ENCODE measurements around the gene ZNF48. TPM values are rescaled to one million over a fixed set of nuclear protein-coding genes. Genes with fewer than 3 reads are reported as not detected.

Gene ZNF48
- total and polyA plus RNA-seq, 12 donors, result 2.2 to 8.0 (median 5.4) TPM

DNA sequence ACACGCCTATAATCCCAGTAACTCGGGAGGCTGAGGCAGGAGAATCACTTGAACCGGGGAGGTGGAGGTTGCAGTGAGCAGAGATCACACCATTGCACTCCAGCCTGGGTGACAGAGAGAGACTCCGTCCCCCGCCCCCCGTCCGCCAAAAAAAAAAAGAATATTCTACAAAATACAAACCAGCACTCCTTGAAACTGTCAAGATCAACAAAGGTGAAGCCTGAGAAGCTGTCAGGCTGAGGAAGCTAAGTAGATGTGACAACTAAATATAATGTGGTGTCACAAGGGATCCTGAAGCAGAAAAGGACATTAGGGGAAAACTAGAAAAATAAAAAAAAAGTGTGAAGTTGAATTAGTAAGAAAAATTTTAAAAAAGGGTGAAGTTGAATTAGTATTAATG, 46.3 kb upstream of the ZNF48 start:
- Histone ChIP-seq H3K4me1 (peaks cover 14 to 29% (median 21%) of the 10 kb centered on the region in 9 donors), H3K36me3 (peaks cover 0 to 46% (median 24%) of the 10 kb centered on the region in 9 donors), H3K9me3 (no peaks in the 10 kb centered on the region), H3K27me3 (no peaks in the 10 kb centered on the region), H3K4me3 (no peak overlapping the region), H3K27ac (no peak overlapping the region)
- WGBS, 2 donors, result 90 to 94% methylated on average over 7 of the region's 7 CpGs
- TF ChIP-seq, protein P1, sequence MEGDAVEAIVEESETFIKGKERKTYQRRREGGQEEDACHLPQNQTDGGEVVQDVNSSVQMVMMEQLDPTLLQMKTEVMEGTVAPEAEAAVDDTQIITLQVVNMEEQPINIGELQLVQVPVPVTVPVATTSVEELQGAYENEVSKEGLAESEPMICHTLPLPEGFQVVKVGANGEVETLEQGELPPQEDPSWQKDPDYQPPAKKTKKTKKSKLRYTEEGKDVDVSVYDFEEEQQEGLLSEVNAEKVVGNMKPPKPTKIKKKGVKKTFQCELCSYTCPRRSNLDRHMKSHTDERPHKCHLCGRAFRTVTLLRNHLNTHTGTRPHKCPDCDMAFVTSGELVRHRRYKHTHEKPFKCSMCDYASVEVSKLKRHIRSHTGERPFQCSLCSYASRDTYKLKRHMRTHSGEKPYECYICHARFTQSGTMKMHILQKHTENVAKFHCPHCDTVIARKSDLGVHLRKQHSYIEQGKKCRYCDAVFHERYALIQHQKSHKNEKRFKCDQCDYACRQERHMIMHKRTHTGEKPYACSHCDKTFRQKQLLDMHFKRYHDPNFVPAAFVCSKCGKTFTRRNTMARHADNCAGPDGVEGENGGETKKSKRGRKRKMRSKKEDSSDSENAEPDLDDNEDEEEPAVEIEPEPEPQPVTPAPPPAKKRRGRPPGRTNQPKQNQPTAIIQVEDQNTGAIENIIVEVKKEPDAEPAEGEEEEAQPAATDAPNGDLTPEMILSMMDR (IDR thresholded peaks at IDR 0.05), result no peak
- ATAC-seq (no peak), DNase-seq (no peak)
- intact Hi-C loops (cut with DNase I), result no loop called here

DNA sequence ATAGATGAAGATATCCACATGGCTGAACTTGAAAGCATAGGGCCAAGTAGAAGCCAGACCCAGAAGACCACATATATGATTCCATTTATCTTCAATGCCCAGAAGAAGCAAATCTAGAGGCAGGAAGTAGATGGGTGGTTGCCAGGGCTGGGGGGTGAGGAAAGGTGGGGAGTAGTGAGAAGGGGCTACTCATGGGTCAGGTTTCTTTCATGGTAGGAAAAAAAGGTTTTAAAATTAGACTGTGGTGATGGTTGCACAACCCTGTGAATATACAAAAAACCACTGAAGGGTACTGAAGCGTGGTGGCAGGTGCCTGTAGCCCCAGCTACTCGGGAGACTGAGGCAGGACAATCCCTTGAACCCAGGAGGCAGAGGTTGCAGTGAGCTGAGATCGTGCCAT, 45.5 kb upstream of the ZNF48 start:
- H3K27ac ChIP-seq, result no peak overlapping the region
- ATAC-seq (no peak), DNase-seq (no peak)
- no peak overlapping the region for H3K4me3 ChIP-seq
- intact Hi-C loops (cut with DNase I), result loop anchor here in 2 of 10 donors (10.0 kb wide), 2 partner anchors 55 to 65 kb away; partner anchors contain the start of gene ZNF771 (in 1 of the 2)
- 88 to 92% methylated on average over 3 of the region's 3 CpGs for WGBS, 2 donors
- H3K27me3 ChIP-seq, result no peaks in the 10 kb centered on the region
- H3K36me3 ChIP-seq, result peaks cover 0 to 46% (median 24%) of the 10 kb centered on the region in 9 donors
- TF ChIP-seq, protein P1 (IDR thresholded peaks at IDR 0.05), result no peak
- peaks cover 18 to 36% (median 28%) of the 10 kb centered on the region in 9 donors for H3K4me1 ChIP-seq
- no peaks in the 10 kb centered on the region for H3K9me3 ChIP-seq

DNA sequence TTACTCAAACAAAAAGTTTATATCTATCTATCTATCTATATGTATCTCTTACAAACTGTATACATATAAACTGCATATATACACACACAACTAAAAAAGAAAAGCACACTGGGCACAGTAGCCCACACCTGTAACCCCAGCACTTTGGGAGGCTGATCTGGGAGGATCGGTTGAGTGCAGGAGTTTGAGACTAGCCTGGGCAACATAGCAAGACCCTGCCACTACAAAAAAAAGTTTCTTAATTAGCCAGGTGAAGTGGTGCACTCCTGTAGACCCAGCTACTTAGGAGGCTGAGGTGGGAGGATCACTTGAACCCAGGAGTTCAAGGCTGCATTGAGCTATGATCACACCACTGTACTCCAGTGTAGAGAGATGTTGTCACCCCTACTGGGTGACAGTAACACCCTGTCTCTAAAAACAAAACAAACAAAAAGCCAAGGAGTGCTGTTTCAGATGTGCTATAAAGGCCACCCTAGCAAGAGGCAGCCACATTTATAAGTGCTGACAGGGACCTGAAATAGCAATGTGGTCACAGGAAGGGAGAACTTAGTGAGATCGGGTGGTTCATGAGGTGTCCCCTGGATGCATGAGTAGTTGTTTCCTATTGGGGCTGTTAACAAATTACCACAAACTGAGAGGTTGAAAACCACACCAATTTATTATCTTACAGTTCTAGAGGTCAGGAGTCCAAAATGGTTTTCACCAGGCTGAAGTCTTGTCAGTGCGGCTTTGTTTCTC, 44.9 kb upstream of the ZNF48 start:
- Histone ChIP-seq H3K36me3 (peaks cover 0 to 46% (median 24%) of the 10 kb centered on the region in 9 donors), H3K4me3 (no peak overlapping the region), H3K27ac (no peak overlapping the region), H3K4me1 (peaks cover 18 to 36% (median 28%) of the 10 kb centered on the region in 9 donors), H3K9me3 (no peaks in the 10 kb centered on the region), H3K27me3 (no peaks in the 10 kb centered on the region)
- WGBS, 2 donors, result 70 to 79% methylated on average over 3 of the region's 3 CpGs
- intact Hi-C loops (cut with DNase I), result loop anchor here in 2 of 10 donors (10.0 kb wide), 2 partner anchors 54 to 64 kb away; partner anchors contain the start of gene ZNF771 (in 1 of the 2)
- TF ChIP-seq, protein P1 (IDR thresholded peaks at IDR 0.05), result no peak
- DNase-seq (no peak), ATAC-seq (no peak)

DNA sequence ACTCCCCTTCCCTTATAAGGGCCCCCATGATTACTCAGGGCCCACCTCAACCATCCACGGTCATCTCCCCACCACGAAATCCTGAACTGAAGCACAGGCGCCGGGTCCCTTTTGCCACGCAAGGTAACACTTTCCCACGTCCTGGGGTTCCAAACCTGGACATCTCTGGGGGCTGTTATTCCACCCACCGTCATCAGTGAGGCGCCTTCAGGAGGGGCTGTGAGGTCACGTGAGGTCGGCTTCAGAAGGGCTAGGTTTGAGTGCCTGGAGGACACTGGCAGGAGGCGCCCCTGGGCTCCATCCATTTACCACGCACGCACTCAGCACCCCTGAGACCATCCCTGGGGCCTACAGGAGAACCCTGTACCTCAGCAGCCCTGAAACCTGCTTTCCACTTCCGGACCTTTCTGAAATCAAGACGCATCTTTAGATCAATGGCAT, 44.2 kb upstream of the ZNF48 start:
- Histone ChIP-seq H3K27ac (no peak overlapping the region), H3K36me3 (peaks cover 0 to 46% (median 24%) of the 10 kb centered on the region in 9 donors), H3K9me3 (no peaks in the 10 kb centered on the region), H3K4me3 (no peak overlapping the region), H3K27me3 (no peaks in the 10 kb centered on the region), H3K4me1 (peaks cover 24 to 42% (median 34%) of the 10 kb centered on the region in 9 donors)
- TF ChIP-seq, protein P1 (IDR thresholded peaks at IDR 0.05), result no peak
- WGBS, 2 donors, result 90 to 91% methylated on average over 15 of the region's 15 CpGs
- ATAC-seq (no peak), DNase-seq (no peak)
- intact Hi-C loops (cut with DNase I), result loop anchor here in 2 of 10 donors (10.0 kb wide), 2 partner anchors 54 to 64 kb away; partner anchors contain the start of gene ZNF771 (in 1 of the 2)
